IMR-90 (cell line): ENCODE measurements around the gene RALGAPB. TPM values are rescaled to one million over a fixed set of nuclear protein-coding genes. Genes with fewer than 3 reads are reported as not detected.

ENCODE experiments used
- ATAC-seq: fragments of 200-7000 bp; cut with Tn5 transposase; 2 replicates; pipeline ENCODE4 v1.9.1; 2020; ENCODE audit warnings: low read depth, mild to moderate bottlenecking, moderate library complexity
- BruUV-seq: library from RNA; stranded (reverse); fragments of 400-500 nt; replicated peaks from 2 replicates; lab custom pipeline; 2021; lab: Mats Ljungman, UMichigan
- CTCF ChIA-PET: fragments of 300-600 bp; formaldehyde crosslinking; extraction: SDS; loops from one replicate; lab custom pipeline; 2021; ENCODE audit warnings: antibody characterized with exemption; lab: Yijun Ruan, JAX
- POLR2A ChIA-PET: fragments of 300-600 bp; sonication (Branson Sonifier 250); formaldehyde crosslinking; loops from one replicate; lab custom pipeline; 2022; ENCODE audit warnings: antibody characterized with exemption; ENCODE audit not compliant: unreplicated experiment; lab: Charles Lee
- DNase-seq: peaks from one replicate; pipeline ENCODE4 v3.0.0; 2013
- H2AFZ ChIP-seq: replicated peaks from 2 replicates; pipeline ENCODE3; 2013; ENCODE audit warnings: low read length, mild to moderate bottlenecking; ENCODE audit not compliant: poor library complexity
- H2AK5ac ChIP-seq: 2 replicates; pipeline ENCODE4 v1.6.1; 2013; ENCODE audit warnings: low read depth, low read length, inconsistent platforms
- H2AK9ac ChIP-seq: replicated peaks from 2 replicates; pipeline ENCODE3; 2013; ENCODE audit warnings: mild to moderate bottlenecking, low read depth, low read length, moderate library complexity; ENCODE audit not compliant: poor library complexity
- H2BK120ac ChIP-seq: 2 replicates; pipeline ENCODE4 v1.6.1; 2013; ENCODE audit warnings: low read depth, low read length, inconsistent platforms
- H2BK15ac ChIP-seq: 3 replicates; pipeline ENCODE4 v1.6.1; 2013; ENCODE audit warnings: low read depth, low read length, inconsistent platforms
- H2BK20ac ChIP-seq: 2 replicates; pipeline ENCODE4 v1.6.1; 2013; ENCODE audit warnings: low read depth, mild to moderate bottlenecking, inconsistent platforms, low read length, moderate library complexity
- H2BK5ac ChIP-seq: 2 replicates; pipeline ENCODE4 v1.6.1; 2013; ENCODE audit warnings: mild to moderate bottlenecking, low read depth, low read length, inconsistent platforms; ENCODE audit not compliant: poor library complexity, severe bottlenecking
- H3K14ac ChIP-seq: replicated peaks from 2 replicates; pipeline ENCODE4 v1.6.1; 2013; ENCODE audit warnings: low read depth, low read length, inconsistent platforms
- H3K18ac ChIP-seq: 2 replicates; pipeline ENCODE4 v1.6.1; 2013; ENCODE audit warnings: low read depth, low read length, control low read depth
- H3K23ac ChIP-seq: 2 replicates; pipeline ENCODE4 v1.6.1; 2013; ENCODE audit warnings: low read depth, low read length, inconsistent platforms
- H3K27ac ChIP-seq: 2 replicates; pipeline ENCODE4 v1.5.1; 2013; ENCODE audit warnings: mild to moderate bottlenecking, control low read depth, low read length; ENCODE audit not compliant: insufficient read depth
- H3K27me3 ChIP-seq: 2 replicates; pipeline ENCODE4 v1.6.1; 2013; ENCODE audit warnings: low read length; ENCODE audit not compliant: control insufficient read depth, insufficient read depth
- H3K36me3 ChIP-seq: 2 replicates; pipeline ENCODE4 v1.6.1; 2013; ENCODE audit warnings: low read length, mixed read lengths; ENCODE audit not compliant: control insufficient read depth, insufficient read depth
- H3K4ac ChIP-seq: 2 replicates; pipeline ENCODE4 v1.6.1; 2013; ENCODE audit warnings: low read depth, low read length, inconsistent platforms
- H3K4me1 ChIP-seq: 2 replicates; pipeline ENCODE4 v1.6.1; 2013; ENCODE audit warnings: low read length, mixed read lengths; ENCODE audit not compliant: control insufficient read depth, insufficient read depth
- H3K4me2 ChIP-seq: 2 replicates; pipeline ENCODE4 v1.6.1; 2013; ENCODE audit warnings: low read depth, mild to moderate bottlenecking, control low read depth, low read length, moderate library complexity
- H3K4me3 ChIP-seq: 2 replicates; pipeline ENCODE4 v1.5.1; 2013; ENCODE audit warnings: low read depth, mild to moderate bottlenecking, control low read depth, low read length, moderate library complexity; ENCODE audit not compliant: insufficient read depth
- H3K56ac ChIP-seq: 2 replicates; pipeline ENCODE4 v1.6.1; 2013; ENCODE audit warnings: low read length, inconsistent platforms; ENCODE audit not compliant: insufficient read depth; ENCODE audit errors: extremely low read depth
- H3K79me1 ChIP-seq, 2 experiments: 2 replicates each; pipeline ENCODE4 v1.6.1; 2013; ENCODE audit warnings: low read length in 2 of 2, inconsistent platforms in 1 of 2, low read depth in 1 of 2
- H3K9ac ChIP-seq: 2 replicates; pipeline ENCODE4 v1.6.1; 2013; ENCODE audit warnings: low read depth, low read length, control low read depth
- H3K9me1 ChIP-seq: 2 replicates; pipeline ENCODE4 v1.6.1; 2013; ENCODE audit warnings: low read length, inconsistent platforms; ENCODE audit not compliant: insufficient read depth
- H3K9me3 ChIP-seq: 2 replicates; pipeline ENCODE4 v1.6.1; 2013; ENCODE audit warnings: low read length; ENCODE audit not compliant: control insufficient read depth, insufficient read depth
- H4K20me1 ChIP-seq: 2 replicates; pipeline ENCODE4 v1.6.1; 2013; ENCODE audit warnings: low read length, inconsistent platforms; ENCODE audit not compliant: insufficient read depth
- H4K5ac ChIP-seq: 2 replicates; pipeline ENCODE4 v1.6.1; 2013; ENCODE audit warnings: mild to moderate bottlenecking, low read depth, low read length, control low read depth
- H4K8ac ChIP-seq, 2 experiments: 2 replicates each; pipeline ENCODE4 v1.6.1; 2013; ENCODE audit warnings: low read depth in 2 of 2, low read length in 2 of 2, control low read depth in 1 of 2, inconsistent platforms in 1 of 2
- H4K91ac ChIP-seq: 2 replicates; pipeline ENCODE4 v1.6.1; 2013; ENCODE audit warnings: low read depth, low read length, inconsistent platforms; ENCODE audit not compliant: insufficient read depth
- BHLHE40 ChIP-seq: fragments of 150-350 bp; IDR thresholded peaks from 2 replicates; pipeline ENCODE4 v1.6.1; 2016; ENCODE audit warnings: mild to moderate bottlenecking, low read depth, low read length
- CEBPB ChIP-seq: IDR thresholded peaks from 2 replicates; pipeline ENCODE4 v1.6.1; 2012; ENCODE audit warnings: low read depth, low read length, improper control_type of control experiment
- CHD1 ChIP-seq: IDR thresholded peaks from 2 replicates; pipeline ENCODE4 v1.6.1; 2012; ENCODE audit warnings: low read depth, low read length, improper control_type of control experiment
- FOS ChIP-seq: fragments of 150-350 bp; IDR thresholded peaks from 2 replicates; pipeline ENCODE4 v1.6.1; 2016; ENCODE audit warnings: low read depth, low read length
- RAD21 ChIP-seq: IDR thresholded peaks from 2 replicates; pipeline ENCODE4 v1.6.1; 2012; ENCODE audit warnings: low read length, improper control_type of control experiment
- SMC3 ChIP-seq: fragments of 150-350 bp; IDR thresholded peaks from 2 replicates; pipeline ENCODE4 v1.6.1; 2016; ENCODE audit warnings: low read depth, mild to moderate bottlenecking, antibody characterized with exemption, low read length, moderate library complexity
- USF2 ChIP-seq: fragments of 150-350 bp; IDR thresholded peaks from 2 replicates; pipeline ENCODE4 v1.6.1; 2017; ENCODE audit warnings: mild to moderate bottlenecking, antibody characterized with exemption, low read length, low read depth
- whole genome bisulfite sequencing, 2 experiments: methylation state at CpG; one replicate each; pipeline versions ENCODE4 v1.1.5 to v1.1.7; 2013; ENCODE audit warnings: missing lambda C conversion rate in 2 of 2; ENCODE audit not compliant: insufficient read length in 1 of 2; ENCODE audit errors: extremely low coverage in 2 of 2; 5-methylcytosine and 5-hydroxymethylcytosine counted together
- dilution Hi-C: fragments of 300-500 bp; cut with HindIII; formaldehyde crosslinking; loops from one replicate; pipeline ENCODE4 v1.14.3; 2018; ENCODE audit warnings: low sequenced_read_pairs; ENCODE audit not compliant: unreplicated experiment
- in situ Hi-C: fragments of 300-500 bp; cut with MboI; formaldehyde crosslinking; loops from 3 replicates; pipeline ENCODE4 v1.14.3; 2019; ENCODE audit warnings: low sequenced_read_pairs, inconsistent platforms, mixed read lengths
- intact Hi-C: fragments of 100-400 bp; cut with micrococcal nuclease; formaldehyde crosslinking; loops from 2 replicates; pipeline ENCODE4 v1.10.0; 2022
- polyA plus RNA-seq, 3 experiments: library from polyadenylated mRNA; depleted of rRNA; stranded (reverse); fragments of >200 nt; gene quantifications; 2 replicates each; pipeline ENCODE4 v1.2.3, GENCODE V29; 2012; ENCODE audit warnings: low replicate concordance in 1 of 3
- total RNA-seq: library from RNA; depleted of rRNA; stranded (reverse); fragments of >200 nt; gene quantifications from 2 replicates; pipeline ENCODE4 v1.2.3, GENCODE V29; 2012

The RALGAPB gene
- total and polyA plus RNA-seq, 2 of the 4 experiments (the other 2 are of a cell fraction): 12.7 to 30.3 TPM

- CTCF ChIA-PET: no interaction called here
- BruUV-seq: no TSS peak
- in situ Hi-C loops: no loop called here
Measured at GRCh38 chr20:38579921-38580320, 107.3 kb downstream of the RALGAPB start.

More at GRCh38 chr20:38579921-38580320, 107.3 kb downstream of the RALGAPB start:
- TF ChIP-seq FOS (no peak), CEBPB (no peak), RAD21 (no peak), USF2 (no peak), SMC3 (no peak), CHD1 (no peak), BHLHE40 (no peak)
- no peak overlapping the region for H3K56ac ChIP-seq
- no peak overlapping the region for H2AK9ac ChIP-seq
- H2AK5ac ChIP-seq: no peak overlapping the region
- no peak overlapping the region for H3K27ac ChIP-seq
- POLR2A ChIA-PET: no interaction called here
- H3K4me2 ChIP-seq: no peak overlapping the region
- ATAC-seq (no peak), DNase-seq (no peak)
- no peak overlapping the region for H3K4ac ChIP-seq
- no peak overlapping the region for H4K91ac ChIP-seq
- H3K4me3 ChIP-seq: no peak overlapping the region
- intact Hi-C loops: no loop called here
- H3K9ac ChIP-seq: no peak overlapping the region
- H2BK5ac ChIP-seq: no peak overlapping the region
- no peak overlapping the region for H3K23ac ChIP-seq
- no peaks in the 10 kb centered on the region for H3K4me1 ChIP-seq
- no peak overlapping the region for H4K5ac ChIP-seq
- H4K8ac ChIP-seq: no peak overlapping the region
- no peaks in the 10 kb centered on the region for H3K9me1 ChIP-seq
- H3K18ac ChIP-seq: no peak overlapping the region
- H2BK20ac ChIP-seq: no peak overlapping the region
- H3K9me3 ChIP-seq: no peaks in the 10 kb centered on the region
- no peaks in the 10 kb centered on the region; the same call in 1 of the 2 replicates for H4K20me1 ChIP-seq
- H2BK120ac ChIP-seq: no peak overlapping the region
- no peak overlapping the region for H3K14ac ChIP-seq
- H2AFZ ChIP-seq: no peak overlapping the region
- H3K79me1 ChIP-seq: no peaks in the 10 kb centered on the region
- dilution Hi-C loops: no loop called here
- H3K36me3 ChIP-seq: peaks cover 4% of the 10 kb centered on the region
- H2BK15ac ChIP-seq: no peak overlapping the region
- peaks cover 14% of the 10 kb centered on the region for H3K27me3 ChIP-seq
- WGBS, 2 experiments: no CpG with 5 or more reads among the region's 4 CpGs
